Activated naive CD8-positive, alpha-beta T cell treated with anti-CD3 and anti-CD28 coated beads, Interleukin-2, amount 50 U/mL, for 16 hours (primary cell): ENCODE results near the gene CDS2.

Source experiments
- DNase-seq: peaks from one replicate; pipeline ENCODE4 v3.0.0-alpha.2; 2020; ENCODE audit warnings: low read depth, low spot score

CDS2 gene

DNA sequence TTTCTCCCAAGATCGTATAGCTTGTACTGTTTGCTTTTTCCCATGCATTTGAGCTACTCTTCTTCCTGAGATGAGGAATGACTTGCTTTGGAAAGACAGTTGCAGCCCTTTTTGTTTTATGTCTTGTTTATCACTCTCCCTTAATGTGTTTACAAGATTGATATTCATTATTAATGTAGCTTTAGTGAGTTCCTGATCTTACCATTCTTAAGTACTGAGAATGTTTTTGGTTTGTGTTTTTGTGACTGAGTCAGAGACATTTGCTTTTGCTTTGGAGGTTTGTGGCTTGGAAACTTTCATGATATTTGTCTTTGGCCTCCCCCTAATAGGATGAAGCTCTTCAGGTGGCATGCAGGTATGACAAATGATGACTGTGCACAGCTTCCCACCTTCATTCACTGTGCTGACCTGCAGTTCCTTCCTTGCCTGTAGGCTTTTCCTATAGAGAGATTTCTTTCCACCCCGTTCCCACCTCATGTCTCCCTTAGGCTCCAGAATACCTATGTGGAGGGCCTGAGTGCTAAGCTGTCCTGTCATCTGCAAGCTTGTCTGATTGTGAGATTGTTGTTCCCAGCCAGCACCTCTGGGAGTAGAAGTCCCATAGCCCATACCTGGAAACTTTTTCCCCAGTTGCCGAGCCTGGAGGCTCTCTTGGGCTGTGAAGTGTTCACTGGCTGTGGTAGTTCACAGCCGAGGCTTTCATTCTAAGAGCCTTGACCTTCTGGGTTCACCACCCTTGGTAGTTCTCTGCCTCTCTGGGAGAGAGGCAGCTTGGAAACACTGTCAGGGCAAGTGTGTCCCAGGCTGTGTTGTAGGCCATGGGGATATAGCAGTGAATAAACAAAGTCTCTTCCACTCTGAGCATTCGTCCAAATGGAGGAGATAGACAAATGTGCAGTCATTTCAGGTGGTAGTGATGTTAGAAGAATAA is 27.1 kb downstream of the CDS2 start:
- DNase-seq = no peak

DNA sequence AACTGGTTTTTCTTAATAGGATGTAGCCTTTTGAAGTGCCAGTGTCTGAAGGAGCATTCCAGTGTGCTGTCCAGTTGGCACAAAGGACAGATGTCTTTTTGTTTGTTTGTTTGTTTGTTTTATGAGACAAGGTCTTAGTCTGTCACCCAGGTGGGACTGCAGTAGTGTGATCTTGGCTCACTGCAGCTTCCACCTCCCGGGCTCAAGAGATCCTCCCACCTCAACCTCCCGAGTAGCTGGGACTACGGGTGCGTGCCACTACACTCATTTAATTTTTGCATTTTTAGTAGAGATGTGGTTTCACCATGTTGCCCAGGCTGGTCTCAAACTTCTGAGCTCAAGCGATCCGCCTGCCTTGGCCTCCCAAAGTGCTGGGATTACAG is 27.7 kb downstream of the CDS2 start:
- DNase-seq = no peak

- DNase-seq = no peak
Observed at GRCh38 chr20:5155404-5155803, 28.6 kb downstream of the CDS2 start.

- DNase-seq = no peak
Observed at GRCh38 chr20:5156675-5157448, 30.1 kb downstream of the CDS2 start.

DNA sequence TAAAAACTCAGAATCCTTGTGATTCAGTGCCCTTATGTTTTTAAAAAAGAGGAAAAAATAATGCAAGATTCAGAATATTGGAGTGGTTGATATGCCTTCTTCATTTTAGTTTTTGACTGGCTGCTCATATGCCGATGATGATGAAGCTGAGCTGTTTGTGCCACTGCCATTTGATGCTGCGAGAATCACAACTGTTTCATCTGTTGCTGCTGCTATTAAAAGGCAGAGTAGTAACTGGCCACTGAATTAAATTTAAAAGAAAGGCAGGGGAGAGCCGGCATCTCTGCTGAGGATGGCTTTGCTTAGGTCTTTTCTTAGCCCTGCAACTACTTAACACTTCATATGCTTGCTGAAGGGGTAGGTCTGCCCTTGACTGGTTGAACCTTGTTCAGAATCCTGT is 33.1 kb downstream of the CDS2 start:
- DNase-seq = no peak

DNA sequence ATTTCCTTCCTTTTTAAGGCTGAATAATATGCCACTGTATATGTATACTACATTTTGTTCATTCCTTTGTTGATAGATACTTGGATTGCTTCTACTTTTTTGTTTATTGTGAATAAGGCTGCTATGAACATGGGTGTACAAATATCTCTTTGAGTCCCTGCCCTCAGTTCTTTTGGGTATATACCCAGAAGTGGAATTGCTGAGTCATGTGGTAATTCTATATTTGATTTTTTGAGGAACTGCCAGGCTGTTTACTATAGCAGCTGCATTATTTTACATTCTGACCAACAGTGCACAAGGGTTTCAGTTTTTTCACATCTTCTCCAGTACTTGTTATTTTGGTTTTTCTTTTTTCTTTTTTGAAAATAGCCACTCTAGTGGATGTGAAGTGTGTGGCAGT is 34.1 kb downstream of the CDS2 start:
- no peak for DNase-seq

GRCh38 chr20:5161536-5162164 is 34.8 kb downstream of the CDS2 start:
- DNase-seq = no peak

GRCh38 chr20:5164645-5165625 is 38.1 kb downstream of the CDS2 start:
- no peak for DNase-seq

GRCh38 chr20:5168651-5169396 is 42.0 kb downstream of the CDS2 start:
- DNase-seq = no peak

DNA sequence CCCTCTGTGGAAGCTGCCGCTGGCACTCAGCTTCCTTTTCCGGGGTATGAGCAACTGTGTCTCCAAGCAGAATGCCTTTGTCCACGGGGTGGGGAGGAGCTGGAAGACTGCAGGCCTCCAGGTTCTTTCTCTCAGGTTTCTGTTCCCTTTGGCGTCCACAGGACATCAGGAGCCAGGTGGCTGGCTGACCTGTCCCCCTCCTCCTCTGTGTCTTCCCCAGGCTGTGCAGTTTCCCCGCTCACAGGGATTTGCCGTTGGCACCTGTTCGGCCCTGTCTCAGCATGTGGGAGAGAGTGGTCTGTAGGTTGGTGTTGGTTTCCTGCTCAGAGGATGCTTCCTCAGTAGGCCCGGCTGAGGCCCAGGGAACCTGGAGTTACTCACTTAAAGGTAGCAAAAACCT is 43.5 kb downstream of the CDS2 start:
- DNase-seq = no peak

DNA sequence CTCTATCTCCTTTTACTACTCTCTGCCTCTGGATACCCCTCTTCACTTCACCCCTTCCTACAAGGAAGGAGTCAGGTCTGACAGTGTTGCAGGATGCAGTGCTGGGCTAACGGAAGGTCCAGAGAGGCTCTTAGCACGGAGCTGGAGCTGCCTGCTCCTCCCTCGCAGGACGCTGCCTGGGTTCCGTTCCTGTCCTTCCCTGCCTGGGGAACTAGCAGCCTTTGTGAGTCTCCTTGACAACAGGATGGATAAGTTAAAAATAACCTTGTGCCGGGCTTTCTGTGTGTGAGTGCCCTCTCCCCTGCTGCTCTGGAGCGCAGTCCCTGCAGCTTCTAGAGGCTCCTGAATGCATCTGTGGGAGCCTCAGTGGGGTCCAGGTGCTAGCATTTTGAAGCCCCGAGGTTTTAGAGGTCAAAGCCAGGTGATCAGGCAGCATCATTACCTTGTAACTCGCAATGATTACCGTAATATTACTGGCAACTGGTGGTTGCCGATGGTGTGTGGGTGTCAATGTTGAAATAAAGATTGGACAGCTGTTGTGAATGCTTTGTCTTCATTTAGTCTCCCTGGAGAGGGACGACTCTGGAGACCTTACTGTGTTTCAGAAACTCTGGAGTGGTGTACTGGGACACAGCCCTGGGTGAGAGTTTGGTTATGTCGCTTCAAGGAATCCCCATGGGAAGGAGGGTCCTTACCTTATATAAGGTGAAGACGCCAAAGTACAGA is 44.4 kb downstream of the CDS2 start:
- DNase-seq = no peak

GRCh38 chr20:5171790-5172164 is 45.0 kb downstream of the CDS2 start:
- DNase-seq = no peak

DNA sequence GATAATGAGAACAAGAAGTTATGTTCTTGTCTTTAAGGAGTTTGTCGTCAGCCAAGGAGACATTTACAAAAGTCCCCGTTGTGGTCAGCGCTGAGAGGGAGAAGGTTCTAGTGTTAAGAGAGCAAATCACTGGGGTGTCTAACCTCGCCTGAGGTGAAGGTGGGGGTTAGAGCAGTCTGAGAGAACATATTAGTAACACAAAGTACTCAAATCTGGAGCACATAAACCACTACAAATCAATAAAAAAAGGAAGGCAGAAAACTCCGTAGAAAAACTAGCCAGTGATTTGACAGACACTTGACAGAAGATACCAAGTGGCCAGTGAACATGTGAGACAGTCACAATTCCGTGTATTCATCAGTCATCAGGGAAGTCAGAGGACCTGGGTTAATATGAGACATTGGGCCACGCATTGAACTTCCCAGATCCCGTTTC is 45.4 kb downstream of the CDS2 start:
- no peak for DNase-seq

- DNase-seq = no peak
Observed at GRCh38 chr20:5172903-5173463, 46.2 kb downstream of the CDS2 start.

- no peak for DNase-seq
Observed at GRCh38 chr20:5173751-5174150, 46.9 kb downstream of the CDS2 start.

DNA sequence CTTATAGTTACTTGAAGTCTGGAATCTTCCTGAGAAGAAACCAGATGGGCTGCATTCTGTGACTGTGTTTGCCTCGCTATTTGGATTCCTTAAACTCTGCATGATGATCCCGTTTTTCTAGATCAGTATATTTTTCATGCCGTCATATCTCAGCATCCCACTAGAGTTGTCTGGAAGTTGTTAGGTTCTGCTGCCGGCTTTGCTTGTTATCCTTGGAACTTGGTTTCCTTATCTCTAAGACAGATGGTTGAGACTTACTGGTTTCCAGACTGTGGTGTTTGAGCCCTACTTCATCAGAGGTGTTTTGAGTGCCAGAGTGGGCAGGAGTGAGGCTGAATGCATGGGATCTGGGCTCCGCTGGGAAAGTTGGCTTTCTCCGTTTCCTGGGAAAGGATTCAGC is 50.3 kb downstream of the CDS2 start:
- no peak for DNase-seq

DNA sequence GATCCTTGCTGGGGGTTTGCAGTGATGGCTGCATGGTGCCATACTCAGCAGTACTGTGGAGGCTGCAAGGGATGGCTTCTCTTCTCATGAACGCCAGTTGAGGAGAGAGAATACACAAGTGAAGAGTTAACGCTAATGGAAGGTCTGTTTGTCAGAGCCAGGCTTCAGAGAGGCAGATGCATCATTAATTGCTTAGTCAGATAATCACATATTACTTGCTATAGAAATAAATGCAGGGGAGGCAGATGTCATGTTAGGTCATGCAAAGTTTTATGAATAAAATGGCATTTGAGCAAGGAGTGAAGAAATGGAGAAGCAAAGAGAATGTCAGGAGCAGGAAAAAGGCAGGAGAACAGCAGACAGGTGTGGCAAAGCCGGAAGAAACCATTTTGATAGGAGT is 51.2 kb downstream of the CDS2 start:
- no peak for DNase-seq

DNA sequence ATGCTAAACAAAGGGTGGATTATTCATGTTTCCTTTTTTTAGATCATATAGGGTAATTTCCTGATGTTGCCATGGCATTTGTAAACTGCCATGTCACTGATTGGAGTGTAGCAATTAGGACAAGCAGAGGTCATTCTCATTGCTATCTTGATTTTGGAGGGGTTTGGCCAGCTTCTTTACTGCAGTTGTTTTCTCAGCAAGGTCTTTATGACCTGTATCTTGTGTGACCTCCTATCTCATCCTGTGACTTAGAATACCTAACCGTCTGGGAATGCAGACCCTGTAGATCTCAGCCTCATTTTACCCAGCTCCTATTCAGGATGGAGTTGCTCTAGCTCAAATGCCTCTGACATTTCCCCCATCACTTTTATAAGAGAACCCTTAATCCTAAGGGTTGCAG is 53.6 kb downstream of the CDS2 start:
- DNase-seq = no peak

GRCh38 chr20:5180933-5181332 is 54.1 kb downstream of the CDS2 start:
- no peak for DNase-seq

DNA sequence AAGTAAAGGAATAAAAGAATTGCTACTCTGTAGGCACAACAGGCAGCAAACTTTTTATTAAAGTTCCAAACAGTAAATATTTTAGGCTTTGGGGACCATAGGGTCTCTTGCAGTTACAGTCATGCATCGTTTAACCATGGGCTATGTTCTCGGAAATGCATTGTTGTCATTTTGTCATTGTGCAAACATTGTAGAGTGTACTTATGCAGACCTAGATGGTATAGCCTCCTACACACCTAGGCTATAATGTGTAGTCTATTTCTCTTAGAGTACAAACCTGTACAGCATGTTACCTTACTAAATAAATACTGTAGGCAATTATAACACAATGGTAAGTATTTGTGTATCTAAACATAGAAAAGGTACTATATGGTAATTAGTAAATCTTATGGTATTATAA is 54.7 kb downstream of the CDS2 start:
- DNase-seq = no peak
